Body of pancreas (tissue), 4 donors: ENCODE results near the gene MTRF1L. TPM values are rescaled to one million over a fixed set of nuclear protein-coding genes. Genes with fewer than 3 reads are reported as not detected.
"Not testable (repeated sequence)": the region's sequence is repeated elsewhere in the genome, so short reads cannot be mapped to it uniquely, and the experiment has no call there.

ENCODE experiments used
- ATAC-seq: fragments of 150-250 bp; one replicate; pipeline ENCODE4 v1.9.1; 2016
- DNase-seq, 4 donors: peaks; one replicate each; pipeline ENCODE4 v3.0.0-alpha.2; 2019
- H3K27ac ChIP-seq, 4 donors: fragments of 200-600 bp; sonication (generic); 1 replicate in 3 of 4; 2 replicates in 1 of 4; pipeline versions ENCODE4 v1.5.1 to v1.6.1; 2016 to 2019; ENCODE audit warnings: mild to moderate bottlenecking in 1 of 4, mixed read lengths in 1 of 4, moderate library complexity in 1 of 4
- H3K27me3 ChIP-seq, 2 donors: fragments of 200-600 bp; sonication (generic); one replicate each; pipeline ENCODE4 v1.6.0; 2016; ENCODE audit warnings: mild to moderate bottlenecking in 1 of 2
- H3K36me3 ChIP-seq, 2 donors: fragments of 200-600 bp; sonication (generic); replicated peaks in 1 of 2; 2 replicates each; pipeline ENCODE4 v1.5.1; 2016; ENCODE audit warnings: low read depth in 2 of 2; ENCODE audit not compliant: insufficient read depth in 1 of 2
- H3K4me1 ChIP-seq: fragments of 200-600 bp; sonication (generic); one replicate; pipeline ENCODE4 v1.6.0; 2016
- H3K4me3 ChIP-seq, 2 donors: fragments of 200-600 bp; sonication (generic); 1 replicate in 1 of 2; 2 replicates in 1 of 2; pipeline ENCODE4 v1.5.1; 2016 to 2019
- H3K9me3 ChIP-seq, 3 donors: fragments of 200-600 bp; sonication (generic); 1 replicate in 2 of 3; 2 replicates in 1 of 3; pipeline ENCODE4 v1.5.1; 2016
- CTCF ChIP-seq, 7 experiments: fragments of 450-650 bp in 4 of 7; fragments of 200-600 bp in 3 of 7; sonication (generic) in 3 of 7; IDR thresholded peaks; one replicate each; pipeline ENCODE4 v1.5.1; 2016 to 2019; ENCODE audit warnings: antibody characterized with exemption in 7 of 7
- POLR2A ChIP-seq, 3 donors: fragments of 450-650 bp; IDR thresholded peaks; one replicate each; pipeline ENCODE4 v1.6.1; 2016; ENCODE audit warnings: antibody characterized with exemption in 3 of 3, mild to moderate bottlenecking in 2 of 3
- WGBS, 2 donors: methylation state at CpG; one replicate each; pipeline ENCODE4 v1.1.5; 2017; 5-methylcytosine and 5-hydroxymethylcytosine counted together
- intact Hi-C: fragments of 100-400 bp; cut with DNase I; formaldehyde crosslinking; loops from one replicate; pipeline ENCODE4 v1.15.1; 2023
- total RNA-seq, 2 donors: library from RNA; depleted of rRNA; stranded (reverse); fragments of >200 nt; gene quantifications; one replicate each; pipeline ENCODE4 v1.1.0, GENCODE V29; 2016

Gene MTRF1L
- total RNA-seq, 2 donors from 2014 or later = 8.6 to 22.7 TPM

DNA sequence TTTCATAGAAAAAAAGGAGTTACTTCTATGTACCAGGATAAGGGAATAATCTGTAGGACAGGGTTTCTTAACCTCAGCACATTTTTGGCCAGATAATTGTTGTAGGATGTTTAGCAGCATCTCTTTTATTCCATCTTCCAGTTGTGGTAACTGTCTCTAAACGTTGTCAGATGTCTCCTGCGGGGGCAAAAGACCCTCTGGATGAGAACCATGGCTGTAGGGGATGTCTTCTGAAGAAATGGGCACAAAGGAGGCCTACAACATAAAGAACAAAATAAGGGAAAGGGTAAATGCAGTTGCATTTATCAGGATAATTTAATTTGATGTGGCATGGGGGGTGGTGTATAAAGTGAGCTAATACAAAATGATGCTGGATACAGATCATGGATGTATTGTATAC is 15.5 kb downstream of the MTRF1L start:
- Histone ChIP-seq H3K36me3 (peaks cover 0 to under 1% of the 10 kb centered on the region in 2 donors), H3K4me3 (no peak overlapping the region), H3K27me3 (no peaks in the 10 kb centered on the region), H3K9me3 (no peaks in the 10 kb centered on the region), H3K27ac (no peak overlapping the region), H3K4me1 (peaks cover 17% of the 10 kb centered on the region)
- intact Hi-C loops = no loop called here
- no peak for ATAC-seq
- 82 to 92% methylated on average over 2 of the region's 2 CpGs for WGBS, 2 donors
- no peak for TF ChIP-seq POLR2A (IDR thresholded peaks at IDR 0.05)
- TF ChIP-seq CTCF (IDR thresholded peaks at IDR 0.05) = no peak
- no peak for DNase-seq

DNA sequence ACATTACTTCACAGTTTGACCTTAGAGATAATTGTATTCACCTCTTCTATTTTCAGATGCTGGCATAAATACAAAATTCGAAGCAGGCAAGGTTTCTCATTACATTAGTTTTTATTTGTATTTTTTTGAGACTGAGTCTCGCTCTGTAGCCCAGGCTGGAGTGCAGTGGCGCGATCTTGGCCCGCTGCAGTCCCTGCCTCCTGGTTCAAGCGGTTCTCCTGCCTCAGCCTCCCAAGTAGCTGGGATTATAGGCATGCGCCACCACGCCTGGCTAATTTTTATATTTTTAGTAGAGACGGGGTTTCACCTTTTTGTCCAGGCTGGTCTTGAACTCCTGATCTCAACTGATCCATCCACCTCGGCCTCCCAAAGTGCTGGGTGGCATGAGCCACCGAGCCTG is 17.2 kb downstream of the MTRF1L start:
- DNase-seq, ATAC-seq, H3K4me3 ChIP-seq, intact Hi-C loops, H3K27me3 ChIP-seq, H3K27ac ChIP-seq, H3K9me3 ChIP-seq, H3K36me3 ChIP-seq: not testable (repeated sequence)
- H3K4me1 ChIP-seq = peaks cover 19% of the 10 kb centered on the region
- WGBS, 2 donors = 86 to 90% methylated on average over 11 of the region's 11 CpGs

- Histone ChIP-seq H3K36me3 (no peaks in the 10 kb centered on the region), H3K9me3 (no peaks in the 10 kb centered on the region), H3K4me3 (no peak overlapping the region), H3K27me3 (no peaks in the 10 kb centered on the region), H3K4me1 (peaks cover 19% of the 10 kb centered on the region), H3K27ac (peak overlapping the region in 2 of 4 donors; percentile 90 to 91)
- 6 to 14% methylated on average over 7 of the region's 7 CpGs for WGBS, 2 donors
- TF ChIP-seq CTCF (IDR thresholded peaks at IDR 0.05) (no peak), POLR2A (IDR thresholded peaks at IDR 0.05) (no peak)
- no peak for ATAC-seq
- intact Hi-C loops = no loop called here
- DNase-seq = no peak
These were observed 18.0 kb downstream of the MTRF1L start for GRCh38 chr6:152984513-152984872.

DNA sequence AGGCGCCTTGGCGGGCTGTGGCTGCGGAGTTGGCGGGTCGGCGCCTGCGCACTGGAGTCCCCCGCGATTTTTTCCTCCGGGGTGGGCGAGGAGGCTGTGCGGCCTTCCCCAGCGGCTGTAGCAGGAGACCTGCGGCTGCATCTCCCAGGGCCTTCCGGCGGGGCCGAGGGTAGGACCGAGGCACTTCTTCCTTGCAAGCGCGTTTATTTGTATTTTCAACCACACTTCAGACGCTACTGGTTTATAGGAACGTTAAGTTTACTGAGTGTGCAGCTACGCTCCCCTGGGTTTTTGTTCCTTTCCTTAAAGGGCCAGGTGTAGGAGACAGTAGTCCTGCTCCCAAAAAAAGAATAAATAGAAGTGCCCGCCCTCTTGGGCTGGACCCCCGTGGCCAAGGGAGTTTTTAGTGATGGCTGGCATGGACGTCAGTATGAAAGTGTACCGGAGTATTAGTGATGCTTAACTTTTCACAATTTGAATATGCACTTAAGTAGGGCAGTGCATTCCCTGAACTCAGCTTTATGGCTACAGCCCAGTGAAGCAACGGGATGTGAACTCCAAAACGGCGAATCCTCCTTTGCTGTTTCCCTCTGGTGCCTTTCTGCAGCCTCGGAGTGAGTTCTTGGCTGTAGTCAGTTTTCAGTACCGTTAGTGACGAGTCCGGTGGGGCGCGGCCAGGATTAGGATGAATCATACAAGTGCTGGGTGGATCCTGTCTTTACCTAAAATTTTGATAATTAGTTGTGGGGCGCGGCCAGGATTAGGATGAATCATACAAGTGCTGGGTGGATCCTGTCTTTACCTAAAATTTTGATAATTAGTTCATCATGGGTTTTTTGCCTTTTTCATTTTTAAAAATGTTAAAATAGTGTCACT is 18.6 kb downstream of the MTRF1L start:
- intact Hi-C loops = no loop called here
- Histone ChIP-seq H3K4me3 (peak overlapping the region; percentile 76 to 84), H3K27me3 (no peaks in the 10 kb centered on the region), H3K4me1 (peaks cover 19% of the 10 kb centered on the region), H3K27ac (peak overlapping the region; percentile 87 to 91 (median 89)), H3K9me3 (no peaks in the 10 kb centered on the region), H3K36me3 (no peaks in the 10 kb centered on the region)
- peak; percentile 61 to 95 (median 82) for DNase-seq
- TF ChIP-seq CTCF (IDR thresholded peaks at IDR 0.05) (no peak), POLR2A (IDR thresholded peaks at IDR 0.05) (peak in 2 of 3 donors; percentile 65 to 69)
- WGBS, 2 donors = 0 to 1% methylated on average over 32 to 38 of the region's 38 CpGs
- ATAC-seq = peak; percentile 3

GRCh38 chr6:152982904-152983636 is 19.4 kb downstream of the MTRF1L start, which contains the start of gene FBXO5:
FBXO5 (minus strand) TSS chr6:152983041; CDS start chr6:152982959, 82 bp downstream.
- Histone ChIP-seq H3K27ac (peak within 1 kb of the TSS; percentile 87 to 91 (median 89)), H3K4me1 (peaks cover 19% of the 10 kb centered on the region), H3K4me3 (peak within 1 kb of the TSS; percentile 76 to 84), H3K27me3 (no peaks in the 10 kb centered on the region), H3K36me3 (no peaks in the 10 kb centered on the region), H3K9me3 (no peaks in the 10 kb centered on the region)
- ATAC-seq (peak; percentile 95), DNase-seq (peak; percentile 96 to 98 (median 98))
- intact Hi-C loops = no loop called here
- TF ChIP-seq CTCF (IDR thresholded peaks at IDR 0.05) = no peak
- TF ChIP-seq POLR2A (IDR thresholded peaks at IDR 0.05) = peak in 1 of 3 donors; percentile 58
- 0 to 1% methylated on average over 8 to 66 of the region's 66 CpGs for WGBS, 2 donors
